Hindlimb muscle (tissue), 1 donor: Measurements from ENCODE around the gene ASCL2. TPM values are rescaled to one million over a fixed set of nuclear protein-coding genes. Genes with fewer than 3 reads are reported as not detected.

ENCODE experiments used
- DNase-seq: peaks from one replicate; pipeline ENCODE4 v3.0.0-alpha.2; 2013
- polyA plus RNA-seq: library from polyadenylated mRNA; unstranded; fragments of 120-200 nt; gene quantifications from one replicate; pipeline ENCODE4 v1.2.1, GENCODE V29; 2013; ENCODE audit not compliant: insufficient read length

The ASCL2 gene
- polyA plus RNA-seq, 1 donor = 0.17 TPM

DNA sequence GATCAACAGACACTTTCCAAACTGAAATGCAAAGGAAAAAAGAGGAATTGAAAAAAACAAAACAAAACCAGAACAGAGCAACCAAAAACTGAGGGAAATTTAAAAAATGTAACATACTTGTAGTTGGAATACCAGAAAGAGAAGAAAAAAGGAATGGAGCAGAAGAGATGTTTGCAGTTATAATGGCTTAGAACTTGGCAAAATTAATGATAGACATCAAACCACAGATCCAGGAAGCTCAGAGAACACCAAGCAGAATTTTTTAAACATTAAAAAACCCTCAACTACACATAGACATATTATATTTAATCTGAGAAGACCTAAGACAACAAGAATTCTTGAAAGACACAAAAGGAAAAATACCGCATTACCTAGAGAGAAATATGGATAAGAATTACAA is 46.1 kb downstream of the ASCL2 start:
- no peak for DNase-seq

DNA sequence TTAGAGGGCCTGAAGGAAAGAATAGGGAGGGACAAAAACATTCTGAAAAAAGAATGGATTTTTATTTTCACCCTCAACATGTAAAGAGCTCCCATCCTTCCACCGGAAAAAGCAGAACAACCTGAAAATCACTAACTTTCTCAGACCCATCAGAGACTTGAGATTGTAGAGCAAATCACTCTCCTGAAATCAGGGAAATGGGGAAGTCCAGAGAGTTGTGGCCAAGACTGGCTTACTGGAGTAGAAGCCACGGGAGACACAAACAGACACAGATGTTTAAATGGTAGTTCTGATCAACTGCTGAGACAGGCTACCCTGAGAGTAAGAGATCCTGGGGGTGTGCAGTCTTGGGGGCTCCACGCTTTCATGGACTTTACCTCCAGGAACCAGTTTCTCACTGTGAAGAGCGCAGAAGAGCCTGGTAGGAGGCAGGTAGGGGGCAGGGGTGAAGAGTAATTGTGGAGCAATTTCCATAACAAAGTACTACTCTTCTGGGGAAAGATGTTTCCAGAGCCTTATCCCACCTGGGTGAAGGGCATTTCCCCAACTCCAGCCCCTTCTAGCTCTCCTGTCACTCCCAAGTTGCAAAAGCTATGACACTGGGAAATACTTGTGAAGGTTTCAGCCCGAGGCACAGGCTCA is 47.1 kb downstream of the ASCL2 start:
- no peak for DNase-seq

DNA sequence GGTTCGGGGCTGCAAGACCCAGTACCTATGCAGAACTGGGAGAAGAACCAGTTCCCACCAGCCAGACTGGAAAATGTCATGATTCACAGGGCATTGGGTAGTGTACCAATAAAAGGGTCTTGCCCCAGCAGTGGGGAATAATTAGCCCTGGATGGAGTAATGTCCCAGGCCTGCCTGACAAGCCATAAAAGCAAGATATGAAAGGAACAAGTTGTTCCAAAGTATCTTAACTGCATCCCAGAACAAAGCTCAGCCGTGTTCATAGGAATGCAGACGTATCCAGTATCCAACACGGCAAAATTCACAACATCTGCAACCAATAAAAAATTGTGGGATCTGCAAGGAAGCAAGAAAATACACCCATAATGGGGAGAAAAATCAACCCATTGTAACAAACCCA is 47.9 kb downstream of the ASCL2 start:
- DNase-seq = no peak

DNA sequence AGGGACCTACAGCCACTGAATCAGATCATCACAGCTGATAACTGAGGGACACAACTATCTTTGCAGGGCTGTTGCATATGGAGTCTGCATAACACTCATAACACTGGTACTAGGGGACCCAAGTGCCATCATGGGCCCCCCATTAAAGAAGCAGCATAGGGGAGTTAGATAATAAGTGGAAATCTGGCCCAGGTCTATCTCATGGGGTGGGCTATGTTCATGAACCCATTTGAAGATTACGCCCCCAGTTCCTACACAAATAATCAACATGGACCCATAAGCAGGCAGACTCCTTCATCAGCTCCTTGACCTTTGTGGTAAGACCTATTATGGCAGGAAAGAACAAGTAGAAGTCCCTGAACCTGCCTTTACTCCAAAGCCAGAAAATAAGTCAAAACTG is 48.8 kb downstream of the ASCL2 start:
- DNase-seq = no peak

DNA sequence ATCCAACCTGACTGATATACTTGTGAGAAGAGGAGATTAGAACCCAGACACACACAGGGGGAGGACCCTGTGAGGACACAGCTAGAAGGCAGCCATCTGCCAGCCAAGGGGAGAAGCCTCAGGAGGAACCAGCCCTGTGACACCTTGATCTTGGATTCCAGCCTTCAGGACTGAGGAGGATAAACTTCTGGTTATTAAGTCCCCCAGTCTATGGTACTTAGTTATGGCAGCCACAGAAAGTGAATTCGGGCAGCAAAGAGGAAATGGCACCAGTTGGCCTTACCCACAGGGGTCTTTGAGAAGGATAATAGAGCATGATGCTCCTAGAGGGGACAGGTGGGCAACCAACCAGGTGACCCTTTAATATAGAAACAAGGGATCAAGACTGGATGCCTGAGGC is 49.4 kb downstream of the ASCL2 start:
- DNase-seq = no peak

DNA sequence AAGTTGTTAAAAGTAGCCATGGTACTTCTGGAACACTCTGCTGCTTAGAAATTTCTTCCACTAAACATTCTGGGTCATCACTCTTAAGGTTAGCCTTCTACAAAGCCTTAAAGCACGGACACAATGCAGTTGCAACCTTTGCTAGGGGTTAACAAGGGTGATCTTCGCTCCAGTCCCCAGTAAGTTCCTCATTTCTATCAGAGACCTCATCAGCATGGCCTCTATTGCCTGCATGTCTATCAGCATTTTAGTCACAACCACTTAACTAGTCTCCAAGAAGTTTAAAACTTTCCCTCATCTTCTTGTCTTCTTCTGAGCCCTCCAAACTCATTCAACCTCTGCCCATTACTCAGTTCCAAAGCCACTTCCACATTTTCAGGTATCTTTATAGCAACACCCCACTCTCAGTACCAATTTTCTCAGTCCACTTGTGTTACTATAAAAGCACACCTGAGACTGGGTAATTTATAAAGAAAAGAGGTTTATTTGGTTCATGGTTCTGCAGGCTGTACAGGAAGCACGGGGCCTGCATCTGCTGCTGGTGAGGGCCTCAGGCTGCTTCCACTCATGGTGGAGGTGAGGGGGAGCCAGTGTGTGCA is 50.1 kb downstream of the ASCL2 start:
- DNase-seq = no peak

DNA sequence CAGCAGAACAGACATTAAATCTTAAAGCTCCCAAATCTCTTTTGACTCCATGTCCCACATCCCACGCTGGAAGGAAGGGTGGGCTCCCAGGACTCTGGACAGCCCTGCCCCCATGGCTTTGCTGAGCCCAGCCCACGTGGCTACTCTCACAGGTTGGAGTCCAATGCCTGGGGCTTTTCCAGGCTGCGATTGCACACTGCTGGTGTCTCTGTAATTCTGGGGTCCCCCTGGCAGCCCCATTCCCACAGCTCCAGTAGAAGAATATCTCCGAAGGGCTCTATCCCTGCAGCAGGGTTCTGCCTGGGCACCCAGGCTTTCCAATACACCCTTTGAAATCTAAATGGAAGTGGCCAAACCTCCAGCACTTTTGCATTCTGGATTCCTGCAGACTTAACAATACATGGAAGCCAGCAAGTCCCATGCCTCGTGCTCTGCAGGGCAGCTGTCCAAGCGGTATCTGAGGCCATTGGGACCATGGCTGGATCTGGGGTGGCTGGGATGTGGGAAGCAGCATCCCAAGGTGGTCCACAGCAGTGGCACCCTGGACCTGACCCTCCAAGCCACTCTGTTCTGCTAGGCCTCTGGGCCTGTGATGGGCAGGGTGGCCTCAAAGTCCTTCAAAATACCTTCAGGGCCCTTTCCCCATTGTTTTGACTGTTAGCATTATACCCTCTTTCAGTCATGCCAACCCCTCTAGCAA is 50.9 kb downstream of the ASCL2 start:
- DNase-seq = no peak

Other genes starting within 250 kb of the ASCL2 start
- gene IGF2, start 131.2 kb downstream of the ASCL2 start, polyA plus RNA-seq = 5,095 TPM
- not detected for gene INS, start 109.4 kb downstream of the ASCL2 start, polyA plus RNA-seq
- 0.66 TPM for gene TH, start 98.8 kb downstream of the ASCL2 start, polyA plus RNA-seq
- gene C11orf21, start 31.3 kb upstream of the ASCL2 start, polyA plus RNA-seq = 5.0 TPM
- gene TSPAN32, start 31.4 kb upstream of the ASCL2 start, polyA plus RNA-seq = 5.3 TPM
- 488 TPM for gene CD81, start 106.7 kb upstream of the ASCL2 start, polyA plus RNA-seq
- gene TSSC4, start 130.2 kb upstream of the ASCL2 start, polyA plus RNA-seq = 28.6 TPM
- 0.08 TPM for gene TRPM5, start 173.9 kb upstream of the ASCL2 start, polyA plus RNA-seq
- gene KCNQ1, start 174.4 kb upstream of the ASCL2 start, polyA plus RNA-seq = 2.9 TPM